Measurements from ENCODE around the gene CCDC85A.

DNA sequence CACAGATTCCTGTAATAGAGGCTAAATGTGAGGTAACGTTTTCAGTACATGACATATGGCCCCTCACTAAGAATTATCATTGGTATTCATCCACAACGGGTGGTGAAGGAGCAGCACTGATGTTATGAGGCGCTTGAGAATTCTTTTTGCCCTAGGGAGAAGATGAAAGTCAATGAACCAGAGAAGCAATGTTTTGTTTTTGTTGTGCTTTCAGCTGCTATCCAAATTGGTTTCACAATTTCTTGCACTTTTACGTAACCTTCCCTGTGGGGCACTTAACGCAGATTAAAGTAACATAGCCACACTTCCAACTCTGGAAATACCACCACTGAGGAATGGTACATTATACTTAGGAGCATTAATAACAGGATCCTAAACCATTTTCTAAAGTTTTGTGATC lies 13.3 kb upstream of the CCDC85A start:
- TF ChIP-seq CTCF (IDR thresholded peaks at IDR 0.05) (no peak), POLR2A (IDR thresholded peaks at IDR 0.05) (no peak)
